ENCODE data around the gene CPXM1.
"Not testable (repeated sequence)": the region's sequence is repeated elsewhere in the genome, so short reads cannot be mapped to it uniquely, and the experiment has no call there.

CPXM1 gene

GRCh38 chr20:2820896-2821869, 20.8 kb upstream of the CPXM1 start:
- DNase-seq = no peak

DNA sequence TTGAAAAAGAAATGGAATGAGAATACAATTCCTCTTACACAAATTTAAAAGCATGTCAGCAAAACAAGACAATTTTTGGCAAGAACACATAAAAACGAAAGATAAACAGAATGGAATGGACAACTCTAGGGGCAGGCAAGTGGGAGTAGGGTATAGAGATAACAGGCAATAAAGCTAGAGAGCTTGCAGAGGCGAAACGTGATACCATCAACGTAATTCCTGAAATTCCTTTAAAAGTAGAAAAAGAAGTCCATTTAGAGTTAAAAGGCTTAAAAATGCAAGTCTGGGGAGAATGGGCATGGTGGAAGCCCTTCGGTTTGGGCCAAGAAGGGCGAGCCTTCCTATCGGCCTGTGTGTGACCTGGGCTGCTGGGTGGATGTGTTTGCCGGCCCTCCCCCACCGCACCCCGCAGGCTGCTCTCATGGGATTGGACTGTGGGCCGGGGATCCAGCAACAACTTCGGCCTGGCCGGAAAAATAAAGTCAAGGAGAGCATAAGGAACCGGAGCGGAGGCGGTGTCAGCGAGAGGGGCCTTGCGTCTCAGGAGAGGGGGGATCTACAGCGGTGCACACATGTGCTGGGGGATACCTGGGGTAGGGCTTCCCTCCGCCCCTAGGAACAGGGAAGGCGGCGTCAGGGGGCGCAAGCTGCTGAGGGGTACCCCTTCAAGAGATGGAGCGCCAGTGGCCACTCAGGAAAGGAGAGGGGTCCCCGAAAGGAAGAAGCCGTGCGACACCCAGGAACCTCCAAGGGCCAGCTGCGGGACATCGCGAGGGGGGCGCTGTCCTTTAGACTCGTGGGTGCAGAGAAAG, 19.9 kb upstream of the CPXM1 start:
- no peak for DNase-seq

DNA sequence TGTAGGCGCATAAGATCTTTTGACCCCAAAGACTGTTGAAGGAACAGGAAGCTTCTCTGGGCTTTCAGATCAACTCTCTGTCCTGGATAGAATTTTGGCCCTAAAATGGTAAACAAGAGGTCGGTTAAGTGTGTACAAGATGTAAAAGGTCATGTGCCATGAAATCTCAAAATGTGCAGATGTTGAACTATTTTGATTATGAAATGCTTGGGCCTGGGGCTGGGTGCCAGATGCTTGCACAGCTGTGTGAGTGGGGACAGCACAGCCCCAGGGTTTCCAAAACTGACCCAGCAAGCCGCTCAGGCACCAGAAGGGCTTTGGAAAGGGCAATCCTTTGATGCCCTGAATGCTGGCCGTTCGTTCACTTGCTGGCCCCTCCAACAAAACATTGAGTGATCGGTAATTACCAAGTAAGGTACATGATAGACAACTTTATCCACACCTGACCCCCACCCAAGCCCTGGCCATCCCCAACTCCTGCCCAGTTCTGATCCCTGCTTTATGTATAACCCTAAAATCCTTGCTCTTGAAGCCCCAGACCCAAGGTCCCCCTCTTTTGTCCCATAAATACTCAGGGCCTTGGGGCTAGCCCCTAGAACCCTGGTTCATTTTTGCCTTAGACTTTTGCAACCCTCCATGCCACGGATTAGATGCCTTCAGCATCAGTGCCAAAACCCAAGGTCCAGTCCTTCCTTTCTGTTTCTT, 17.6 kb upstream of the CPXM1 start:
- DNase-seq = no peak

GRCh38 chr20:2817341-2817726, 16.9 kb upstream of the CPXM1 start:
- no peak for DNase-seq

DNA sequence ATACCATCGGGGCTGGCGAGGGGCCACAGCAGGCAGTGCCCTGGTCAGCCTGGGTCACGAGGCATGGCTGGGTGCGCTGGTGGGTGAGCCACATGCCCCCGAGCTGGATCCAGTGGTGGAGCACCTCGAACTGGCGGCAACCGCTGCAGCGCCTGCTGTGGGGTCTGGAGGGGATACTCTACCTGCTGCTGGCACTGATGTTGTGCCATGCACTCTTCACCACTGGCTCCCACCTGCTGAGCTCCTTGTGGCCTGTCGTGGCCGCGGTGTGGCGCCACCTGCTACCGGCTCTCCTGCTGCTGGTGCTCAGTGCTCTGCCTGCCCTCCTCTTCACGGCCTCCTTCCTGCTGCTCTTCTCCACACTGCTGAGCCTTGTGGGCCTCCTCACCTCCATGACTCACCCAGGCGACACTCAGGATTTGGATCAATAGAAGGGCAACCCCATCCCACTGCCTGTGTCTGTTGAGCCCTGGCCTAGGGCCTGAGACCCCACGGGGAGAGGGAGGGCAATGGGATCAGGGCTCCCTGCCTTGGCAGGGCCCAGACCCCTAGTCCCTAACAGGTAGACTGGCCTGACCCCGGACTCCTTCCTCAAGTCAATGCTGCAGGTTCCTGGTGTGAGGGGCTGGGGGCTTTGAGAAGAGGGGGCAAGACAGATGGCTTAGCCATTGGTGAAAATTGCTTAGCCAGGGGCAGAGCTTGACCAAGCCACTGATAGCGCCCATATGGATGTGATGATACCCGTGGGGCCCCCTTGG, 16.3 kb upstream of the CPXM1 start:
- no peak for DNase-seq

DNA sequence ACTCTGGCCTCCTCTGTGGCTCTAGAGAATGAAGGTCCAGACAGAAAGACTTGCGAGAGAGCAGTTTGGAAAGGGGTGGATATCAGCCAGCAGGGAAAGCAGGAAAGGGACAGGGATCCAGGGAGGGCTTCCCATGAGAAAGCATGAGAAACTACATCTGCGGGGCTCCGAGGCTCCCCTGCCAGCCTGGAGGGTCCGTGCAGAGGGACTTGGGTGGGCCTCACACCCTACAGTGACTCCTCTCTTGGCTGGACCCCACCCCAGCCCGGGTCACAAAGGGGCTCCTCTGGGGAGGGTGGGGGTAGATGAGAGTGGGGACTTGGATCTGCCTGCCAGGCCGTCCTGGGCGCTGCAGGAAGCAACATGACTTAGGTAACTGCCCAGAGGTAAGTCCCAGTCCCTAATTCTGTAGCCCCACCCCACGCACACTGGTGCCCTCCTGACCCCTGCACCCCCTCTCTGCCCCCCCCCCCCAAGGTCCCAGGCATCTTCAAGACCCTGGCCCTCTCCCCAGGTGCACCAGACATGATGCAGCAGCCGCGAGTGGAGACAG, 15.7 kb upstream of the CPXM1 start, which contains the start of gene TMEM239:
Gene TMEM239 (plus strand): TSS at position 335 of the 553 bp plus-strand sequence. CDS start 191 bp downstream, at position 526.
- DNase-seq = no peak

GRCh38 chr20:2815242-2815900, 14.9 kb upstream of the CPXM1 start:
- no peak for DNase-seq

DNA sequence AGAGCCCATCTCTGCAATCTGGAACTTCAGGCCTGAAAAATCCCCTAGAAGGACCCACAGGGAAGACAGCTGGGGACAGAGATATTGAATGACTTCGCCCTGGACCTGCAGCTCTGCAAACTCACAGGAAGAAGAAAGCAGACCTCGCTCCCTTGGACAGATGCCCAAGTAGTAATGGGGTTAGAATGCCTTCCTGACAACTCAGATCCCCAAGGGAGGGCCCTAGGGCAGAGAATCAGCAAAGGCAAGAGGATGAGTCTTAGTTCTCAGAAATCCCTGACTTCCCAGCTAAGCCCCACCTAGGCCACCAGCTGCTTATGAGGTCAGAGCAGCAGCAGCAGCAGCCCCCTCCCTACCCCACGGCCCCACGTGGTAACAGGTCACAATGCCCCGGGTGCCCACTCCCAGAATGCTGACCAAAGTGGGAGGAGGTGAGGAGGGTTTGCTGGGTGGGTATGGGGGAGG, 14.2 kb upstream of the CPXM1 start, which contains the start of gene C20orf141:
Gene C20orf141 (plus strand): TSS at position 401 of the 465 bp plus-strand sequence. CDS start 198 bp downstream, outside the sequence.
- peak; percentile 80 for DNase-seq

- no peak for DNase-seq
Observed at GRCh38 chr20:2814076-2814475, 13.6 kb upstream of the CPXM1 start.

DNA sequence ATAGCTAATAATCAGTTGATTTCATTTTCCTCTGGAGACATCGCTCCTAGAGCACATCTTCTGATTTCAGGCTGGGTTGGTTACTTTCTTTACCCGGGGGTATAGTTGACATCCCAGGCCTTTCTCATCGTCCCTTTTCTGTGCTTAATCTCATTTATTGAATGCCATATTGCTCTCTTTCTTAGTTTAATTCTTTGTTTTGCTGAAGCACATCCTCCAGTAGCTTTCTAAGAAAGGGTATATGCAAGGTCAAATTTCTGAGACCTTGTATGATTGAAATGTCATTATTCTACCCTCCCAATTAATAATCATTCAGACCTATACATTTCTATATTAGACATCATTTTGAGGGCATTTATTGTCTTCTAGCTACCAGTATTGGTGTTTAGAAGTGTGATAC, 11.8 kb upstream of the CPXM1 start:
- no peak for DNase-seq

DNA sequence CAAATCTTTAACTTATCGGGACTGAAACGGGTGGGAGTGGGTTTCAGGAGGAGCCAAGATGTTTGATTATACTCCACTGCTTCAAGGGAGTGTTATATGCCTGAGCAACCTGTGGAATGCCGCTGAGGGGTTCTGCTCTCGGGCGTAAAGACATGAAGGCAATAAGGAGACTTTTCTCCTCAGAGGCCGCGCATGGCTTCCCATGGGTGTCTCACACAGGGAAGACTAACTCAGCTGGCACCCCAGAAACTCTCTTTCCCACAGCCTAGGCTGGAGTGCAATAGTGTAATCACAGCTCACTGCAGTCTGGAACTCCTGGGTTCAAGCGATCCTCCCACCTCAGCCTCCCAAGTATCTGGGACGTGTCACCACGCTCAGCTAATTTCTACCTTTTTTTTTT, 9.3 kb upstream of the CPXM1 start:
- DNase-seq = no peak

- DNase-seq = not testable (repeated sequence)
Observed at GRCh38 chr20:2807929-2808328, 7.5 kb upstream of the CPXM1 start.

DNA sequence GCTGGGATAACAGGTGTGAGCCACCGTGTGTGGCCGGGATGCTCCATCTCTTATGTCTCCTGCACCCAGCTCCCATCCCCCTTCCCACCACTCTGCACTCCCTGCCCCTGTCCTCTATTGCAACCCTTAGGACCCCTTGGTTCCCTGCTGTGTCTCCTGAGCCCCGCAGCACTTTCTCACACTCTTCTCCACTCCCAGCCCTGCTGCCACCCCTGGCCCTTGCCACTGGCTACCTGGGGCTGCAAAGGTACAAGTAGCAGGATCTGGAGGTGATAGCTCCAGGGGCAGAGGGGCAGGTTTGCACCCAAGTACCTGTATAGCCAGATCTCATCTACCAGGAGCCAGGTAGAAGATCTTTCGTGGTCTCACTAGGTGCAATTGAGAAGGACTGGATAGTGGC, 6.6 kb upstream of the CPXM1 start:
- no peak for DNase-seq

- no peak for DNase-seq
Observed at GRCh38 chr20:2806351-2806701, 5.9 kb upstream of the CPXM1 start.

- no peak for DNase-seq
Observed at GRCh38 chr20:2805689-2806350, 5.4 kb upstream of the CPXM1 start.

DNA sequence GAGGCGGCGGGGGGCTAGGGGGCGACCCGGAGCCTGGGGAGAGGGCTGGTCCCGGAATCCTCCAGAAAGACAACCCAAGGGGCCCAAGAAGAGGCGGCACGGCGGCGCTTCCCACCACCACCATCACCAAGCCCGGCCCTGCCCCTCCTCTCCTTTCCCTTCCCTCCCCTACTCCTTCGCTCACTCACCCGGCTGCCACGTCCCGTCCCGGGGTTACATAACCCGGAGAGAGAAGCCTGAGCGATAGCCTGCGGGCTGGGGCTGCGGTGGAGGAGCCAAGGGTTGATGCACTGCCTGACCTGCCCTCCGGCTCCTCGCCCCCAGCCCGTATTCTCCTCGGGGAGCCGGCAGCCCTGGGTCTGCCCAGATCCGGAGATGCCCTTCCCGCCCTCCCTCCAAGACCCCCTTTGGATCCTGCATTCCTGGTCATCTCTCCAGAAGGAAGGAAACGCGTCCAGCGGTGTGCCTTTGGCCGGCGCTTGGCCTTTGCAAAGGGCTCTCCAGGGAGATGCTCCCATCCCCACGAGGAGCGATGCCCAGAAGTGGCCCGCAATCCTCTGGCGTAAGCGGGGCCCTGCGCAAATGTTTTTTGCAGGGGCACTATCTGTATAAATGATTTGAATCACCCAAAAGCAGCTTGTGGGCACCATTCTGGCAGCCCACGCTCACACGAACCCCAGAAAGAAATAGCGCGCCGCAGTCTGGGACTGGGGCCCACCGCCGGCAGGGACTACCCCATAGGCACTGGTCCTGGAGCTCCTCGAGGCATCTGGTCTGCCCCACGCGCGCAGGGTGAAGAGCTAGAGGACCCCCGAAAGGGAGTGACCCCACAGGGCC, 4.6 kb upstream of the CPXM1 start:
- no peak for DNase-seq

GRCh38 chr20:2804041-2804828, 3.8 kb upstream of the CPXM1 start:
- no peak for DNase-seq

DNA sequence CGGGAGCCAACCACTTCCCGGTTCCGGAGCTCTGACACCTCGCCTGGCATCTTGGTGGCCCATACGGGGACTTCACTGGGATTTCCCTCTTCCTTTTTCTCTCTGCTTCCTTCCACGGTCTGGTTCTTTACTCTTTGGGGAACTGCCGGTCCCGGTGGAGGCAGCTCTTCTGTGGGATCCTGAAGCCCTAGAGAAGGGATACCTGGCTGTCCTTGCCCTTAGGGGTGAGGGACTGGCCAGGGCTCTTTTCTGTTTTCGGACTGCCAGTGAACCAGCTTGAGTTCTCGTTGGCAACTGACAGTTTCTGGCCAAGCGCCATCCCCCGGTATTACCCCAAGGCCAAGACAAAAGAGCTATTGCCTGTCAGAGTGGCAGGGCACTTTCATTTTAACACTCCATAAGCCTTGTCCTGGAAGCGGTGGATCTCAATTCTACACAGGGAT, 880 bp upstream of the CPXM1 start:
- no peak for DNase-seq

All from NCI-H2171 treated with DMSO at 0.1 percent for 48 hours (cell line).